ENCODE measurements around the gene KBTBD7. TPM values are rescaled to one million over a fixed set of nuclear protein-coding genes. Genes with fewer than 3 reads are reported as not detected.

The KBTBD7 gene
- total and polyA plus RNA-seq, 9 of the 15 experiments (the other 6 are each of a cell fraction or from before 2014, with no cell fraction given), result 1.8 to 4.4 (median 3.3) TPM

DNA sequence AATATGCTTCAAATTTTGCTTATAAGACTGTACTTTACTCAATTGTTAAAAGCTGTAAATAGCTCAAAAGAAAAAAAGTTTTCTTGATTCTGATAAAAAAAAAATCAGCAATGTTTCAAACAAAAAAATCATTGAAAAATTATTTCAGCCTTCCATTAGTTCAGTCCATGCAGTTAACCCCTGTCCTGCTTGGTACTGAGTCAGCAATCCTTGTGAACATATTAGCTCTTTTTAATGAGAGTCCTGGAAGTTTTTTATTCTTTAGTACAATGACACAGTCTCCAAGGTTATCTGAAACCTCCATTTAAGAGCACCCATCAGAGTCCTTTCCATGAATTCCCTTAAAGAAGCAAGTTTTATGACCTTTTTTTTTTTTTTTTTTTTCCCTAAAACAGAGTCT, 40.3 kb downstream of the KBTBD7 start:
- DNase-seq (ENCODE audit: extremely low read depth in 1 of 4, low spot score in 3 of 4) (no peak), FAIRE-seq (no peak), ATAC-seq (no peak)
- Histone ChIP-seq H3K79me2 (ENCODE audit: control insufficient read depth, insufficient read depth, low read length) (no peaks in the 10 kb centered on the region), H3K27me3 (ENCODE audit: control insufficient read depth in 2 of 2, insufficient read depth in 2 of 2, low read length in 2 of 2) (no peaks in the 10 kb centered on the region), H3K36me3 (ENCODE audit: control insufficient read depth, insufficient read depth, low read length) (no peaks in the 10 kb centered on the region), H3K4me3 (no peak overlapping the region), H3K9me1 (ENCODE audit: control insufficient read depth, insufficient read depth, low read length) (no peaks in the 10 kb centered on the region), H3K4me2 (ENCODE audit: insufficient read depth, low read length) (no peak overlapping the region), H3K27ac (ENCODE audit: extremely low read depth, low read depth, low read length) (no peak overlapping the region), H4K20me1 (replicated peaks; ENCODE audit: control insufficient read depth, insufficient read depth, low read length) (no peaks in the 10 kb centered on the region), H3K9ac (ENCODE audit: insufficient read depth in 1 of 2, low read depth in 2 of 2, low read length in 2 of 2) (no peak overlapping the region), H3K9me3 (replicated peaks; ENCODE audit: control insufficient read depth, insufficient read depth, low read depth, low read length) (peaks cover 13% of the 10 kb centered on the region), H3K4me1 (replicated peaks in 1 of 2; ENCODE audit: control insufficient read depth in 2 of 2, insufficient read depth in 2 of 2, low read length in 2 of 2) (no peaks in the 10 kb centered on the region), H2AFZ (ENCODE audit: low read depth, low read length) (no peak overlapping the region)
- BruUV-seq (replicated peaks), result no TSS peak
- in situ Hi-C loops (cut with MboI) (no loop called here), intact Hi-C loops (cut with micrococcal nuclease) (no loop called here)
- TF ChIP-seq C11orf30 (IDR thresholded peaks at IDR 0.05; ENCODE audit: low read depth), result peak; percentile 38; the same call in 1 of the 2 replicates
- peak; percentile 17; the same call in 1 of the 2 replicates for TF ChIP-seq MAFF (IDR thresholded peaks at IDR 0.05; ENCODE audit: low read length)
- peak; percentile 31; the same call in 1 of the 2 replicates for TF ChIP-seq MAFK (IDR thresholded peaks at IDR 0.05; ENCODE audit: low read length)
- peak; percentile 46; the same call in 1 of the 2 replicates for TF ChIP-seq ZNF316 (IDR thresholded peaks at IDR 0.05)
- TF ChIP-seq SIN3A (IDR thresholded peaks at IDR 0.05; ENCODE audit: borderline replicate concordance in 2 of 2, control insufficient read depth in 1 of 2, low read depth in 2 of 2, low read length in 2 of 2), result no peak
- CTCF ChIA-PET (ENCODE audit: low intra/inter-chr PET ratio), result no interaction called here
- POLR2A ChIA-PET, result no interaction called here

DNA sequence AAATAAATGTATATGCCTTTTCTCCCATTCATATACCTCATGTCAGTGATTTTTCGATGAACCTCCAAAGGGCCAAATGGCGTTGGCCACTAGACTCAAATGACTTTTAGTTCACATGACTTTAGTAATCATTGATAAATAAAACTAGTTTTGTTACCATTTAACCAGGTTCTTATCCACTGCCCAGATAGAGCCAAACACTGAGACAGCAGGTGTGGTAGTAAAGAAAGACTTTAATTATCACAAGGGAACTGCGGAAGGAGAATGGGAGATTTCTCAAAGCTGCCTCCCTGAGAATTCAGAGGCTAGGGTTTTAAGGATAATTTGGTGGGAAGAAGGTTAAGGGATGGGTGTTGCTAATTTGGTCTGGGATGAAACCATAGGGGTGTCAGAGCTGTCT, 42.4 kb downstream of the KBTBD7 start:
- Histone ChIP-seq H3K4me2 (ENCODE audit: insufficient read depth, low read length) (no peak overlapping the region), H3K27me3 (ENCODE audit: control insufficient read depth in 2 of 2, insufficient read depth in 2 of 2, low read length in 2 of 2) (no peaks in the 10 kb centered on the region), H2AFZ (ENCODE audit: low read depth, low read length) (no peak overlapping the region), H3K4me1 (replicated peaks in 1 of 2; ENCODE audit: control insufficient read depth in 2 of 2, insufficient read depth in 2 of 2, low read length in 2 of 2) (no peaks in the 10 kb centered on the region), H4K20me1 (replicated peaks; ENCODE audit: control insufficient read depth, insufficient read depth, low read length) (no peaks in the 10 kb centered on the region), H3K4me3 (no peak overlapping the region), H3K9ac (ENCODE audit: insufficient read depth in 1 of 2, low read depth in 2 of 2, low read length in 2 of 2) (no peak overlapping the region), H3K9me1 (ENCODE audit: control insufficient read depth, insufficient read depth, low read length) (no peaks in the 10 kb centered on the region), H3K27ac (ENCODE audit: extremely low read depth, low read depth, low read length) (no peak overlapping the region), H3K36me3 (ENCODE audit: control insufficient read depth, insufficient read depth, low read length) (no peaks in the 10 kb centered on the region), H3K79me2 (ENCODE audit: control insufficient read depth, insufficient read depth, low read length) (no peaks in the 10 kb centered on the region), H3K9me3 (replicated peaks; ENCODE audit: control insufficient read depth, insufficient read depth, low read depth, low read length) (peaks cover 17% of the 10 kb centered on the region)
- FAIRE-seq (no peak), DNase-seq (ENCODE audit: extremely low read depth in 1 of 4, low spot score in 3 of 4) (no peak), ATAC-seq (no peak)
- no TSS peak for BruUV-seq (replicated peaks)
- intact Hi-C loops (cut with micrococcal nuclease) (no loop called here), in situ Hi-C loops (cut with MboI) (no loop called here)
- WGBS (ENCODE audit: insufficient coverage, low coverage, missing lambda C conversion rate), result 7% methylated on average over 3 of the region's 3 CpGs
- ChIA-PET CTCF (ENCODE audit: low intra/inter-chr PET ratio) (no interaction called here), POLR2A (no interaction called here)
- TF ChIP-seq ASH1L (IDR thresholded peaks at IDR 0.05; ENCODE audit: borderline replicate concordance, low read depth, partially characterized antibody) (no peak), E2F1 (CRISPR knock-in tag; IDR thresholded peaks at IDR 0.05) (no peak), LCOR (CRISPR knock-in tag; IDR thresholded peaks at IDR 0.05) (no peak), CREBBP (IDR thresholded peaks at IDR 0.05; ENCODE audit: low read depth, low read length) (no peak)
- TF ChIP-seq, protein P1, sequence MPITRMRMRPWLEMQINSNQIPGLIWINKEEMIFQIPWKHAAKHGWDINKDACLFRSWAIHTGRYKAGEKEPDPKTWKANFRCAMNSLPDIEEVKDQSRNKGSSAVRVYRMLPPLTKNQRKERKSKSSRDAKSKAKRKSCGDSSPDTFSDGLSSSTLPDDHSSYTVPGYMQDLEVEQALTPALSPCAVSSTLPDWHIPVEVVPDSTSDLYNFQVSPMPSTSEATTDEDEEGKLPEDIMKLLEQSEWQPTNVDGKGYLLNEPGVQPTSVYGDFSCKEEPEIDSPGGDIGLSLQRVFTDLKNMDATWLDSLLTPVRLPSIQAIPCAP (CRISPR knock-in tag; IDR thresholded peaks at IDR 0.05; ENCODE audit: borderline replicate concordance), result no peak
